MCF 10A (cell line): ENCODE data around the gene DNAH17. TPM values are rescaled to one million over a fixed set of nuclear protein-coding genes. Genes with fewer than 3 reads are reported as not detected.

Experiments used
- BruUV-seq: library from RNA; stranded (reverse); fragments of 400-500 nt; replicated peaks from 2 replicates; lab custom pipeline; 2021; lab: Mats Ljungman, UMichigan
- CTCF ChIA-PET: fragments of 300-600 bp; sonication (Branson Sonifier 250); formaldehyde crosslinking; extraction: SDS; loops from one replicate; lab custom pipeline; 2021; ENCODE audit warnings: antibody characterized with exemption, inconsistent platforms; lab: Yijun Ruan, JAX
- POLR2A ChIA-PET: fragments of 300-600, 350-650 bp; sonication (Branson Sonifier 250); formaldehyde crosslinking; extraction: SDS; loops from one replicate; lab custom pipeline; 2020; ENCODE audit warnings: antibody characterized with exemption, inconsistent platforms; lab: Yijun Ruan, JAX
- DNase-seq: peaks from one replicate; pipeline ENCODE4 v3.0.0-alpha.2; 2018; ENCODE audit not compliant: unreplicated experiment
- H3K27ac Mint-ChIP-seq: one replicate; pipeline ENCODE4 v1.8.0; 2022; ENCODE audit warnings: mild to moderate bottlenecking, low read depth, mixed read lengths; ENCODE audit not compliant: unreplicated experiment
- H3K27me3 Mint-ChIP-seq: one replicate; pipeline ENCODE4 v1.8.0; 2022; ENCODE audit warnings: mixed read lengths; ENCODE audit not compliant: insufficient read depth, unreplicated experiment
- H3K36me3 Mint-ChIP-seq: one replicate; pipeline ENCODE4 v1.8.0; 2022; ENCODE audit warnings: mild to moderate bottlenecking, moderate library complexity, mixed read lengths; ENCODE audit not compliant: insufficient read depth, unreplicated experiment
- H3K4me1 Mint-ChIP-seq: one replicate; pipeline ENCODE4 v1.8.0; 2022; ENCODE audit warnings: mixed read lengths; ENCODE audit not compliant: insufficient read depth, unreplicated experiment
- H3K4me3 Mint-ChIP-seq: one replicate; pipeline ENCODE4 v1.8.0; 2022; ENCODE audit warnings: mild to moderate bottlenecking, moderate library complexity, mixed read lengths; ENCODE audit not compliant: unreplicated experiment
- H3K9me3 Mint-ChIP-seq: one replicate; pipeline ENCODE4 v1.8.0; 2022; ENCODE audit warnings: mixed read lengths; ENCODE audit not compliant: unreplicated experiment
- CTCF ChIP-seq: fragments of 200-600 bp; IDR thresholded peaks from one replicate; pipeline ENCODE4 v1.8.0; 2022; ENCODE audit warnings: antibody characterized with exemption, mild to moderate bottlenecking; ENCODE audit not compliant: unreplicated experiment
- intact Hi-C: fragments of 100-400 bp; cut with micrococcal nuclease; formaldehyde crosslinking; loops from 2 replicates; pipeline ENCODE4 v1.14.1; 2022
- total RNA-seq: library from RNA; stranded (reverse); gene quantifications from 2 replicates; pipeline ENCODE4 v1.2.3, GENCODE V29; 2022

Gene DNAH17
- total RNA-seq, 1 experiment from 2014 or later, result not detected

GRCh38 chr17:78522031-78522809 is 55.0 kb downstream of the DNAH17 start:
- ChIA-PET POLR2A (no interaction called here), CTCF (no interaction called here)
- TF ChIP-seq CTCF, result no peak
- intact Hi-C loops, result no loop called here
- H3K27me3 Mint-ChIP-seq, result no peaks in the 10 kb centered on the region
- H3K4me1 Mint-ChIP-seq, result no peaks in the 10 kb centered on the region
- no peak overlapping the region for H3K4me3 Mint-ChIP-seq
- BruUV-seq, result no TSS peak
- no peak overlapping the region for H3K27ac Mint-ChIP-seq
- DNase-seq, result no peak
- H3K9me3 Mint-ChIP-seq, result no peaks in the 10 kb centered on the region
- H3K36me3 Mint-ChIP-seq, result no peaks in the 10 kb centered on the region

DNA sequence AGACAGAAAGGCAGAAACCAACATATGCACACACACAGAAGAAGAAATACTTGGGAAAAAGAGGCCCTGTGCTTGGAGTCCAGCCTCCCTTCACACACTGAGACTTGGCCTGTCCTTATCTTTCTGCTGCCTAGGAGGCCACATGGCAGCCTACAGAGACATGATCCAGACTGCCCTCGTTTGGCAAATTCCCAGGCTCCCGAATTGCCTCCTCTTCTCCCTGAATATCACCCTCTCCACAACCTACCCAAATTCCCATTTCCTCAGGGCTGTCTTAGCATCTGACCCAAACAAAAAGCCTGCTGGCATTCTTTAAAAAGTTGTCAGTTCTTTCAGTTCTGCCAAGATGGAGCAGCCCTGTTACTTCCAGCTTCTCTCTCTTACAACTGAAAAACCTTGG is 59.8 kb downstream of the DNAH17 start:
- H3K9me3 Mint-ChIP-seq, result no peaks in the 10 kb centered on the region
- H3K27me3 Mint-ChIP-seq, result no peaks in the 10 kb centered on the region
- no peaks in the 10 kb centered on the region for H3K4me1 Mint-ChIP-seq
- no peak overlapping the region for H3K4me3 Mint-ChIP-seq
- no peak overlapping the region for H3K27ac Mint-ChIP-seq
- POLR2A ChIA-PET, result interaction anchor here (0.8 kb wide), 1 partner anchor 54 kb away, joined by 3 read pairs; no protein-coding TSS in a partner anchor
- no TSS peak for BruUV-seq
- DNase-seq, result no peak
- H3K36me3 Mint-ChIP-seq, result no peaks in the 10 kb centered on the region
- no peak for TF ChIP-seq CTCF
- CTCF ChIA-PET, result interaction anchor here (0.6 kb wide), 1 partner anchor 192 kb away, joined by 4 read pairs; no protein-coding TSS in a partner anchor
- intact Hi-C loops, result no loop called here

DNA sequence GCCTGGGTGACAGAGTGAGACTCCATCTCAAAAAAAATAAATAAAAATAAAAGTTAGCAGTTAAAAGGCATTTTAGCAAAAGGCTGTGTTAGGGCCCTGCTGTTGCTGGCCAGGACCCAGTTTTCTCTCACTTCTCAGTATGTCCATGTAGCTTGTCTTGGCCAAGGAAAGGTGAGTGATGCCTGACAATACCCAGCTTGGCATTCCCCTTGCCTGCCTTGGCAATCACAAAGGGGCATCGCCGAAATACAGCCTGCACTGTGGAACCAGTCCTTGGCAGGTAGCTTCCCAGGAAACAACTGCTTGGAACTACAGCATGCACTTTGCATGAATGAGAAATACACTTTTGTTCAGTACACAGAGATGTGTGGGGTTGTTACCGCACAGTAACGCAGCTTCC is 61.7 kb downstream of the DNAH17 start:
- no peaks in the 10 kb centered on the region for H3K4me1 Mint-ChIP-seq
- BruUV-seq, result no TSS peak
- intact Hi-C loops, result no loop called here
- H3K36me3 Mint-ChIP-seq, result no peaks in the 10 kb centered on the region
- no peaks in the 10 kb centered on the region for H3K27me3 Mint-ChIP-seq
- H3K4me3 Mint-ChIP-seq, result no peak overlapping the region
- CTCF ChIA-PET, result interaction anchor here (0.5 kb wide), 1 partner anchor 460 kb away, joined by 4 read pairs; no protein-coding TSS in a partner anchor
- no peak for DNase-seq
- H3K9me3 Mint-ChIP-seq, result no peaks in the 10 kb centered on the region
- POLR2A ChIA-PET, result no interaction called here
- H3K27ac Mint-ChIP-seq, result no peak overlapping the region
- TF ChIP-seq CTCF, result no peak

DNA sequence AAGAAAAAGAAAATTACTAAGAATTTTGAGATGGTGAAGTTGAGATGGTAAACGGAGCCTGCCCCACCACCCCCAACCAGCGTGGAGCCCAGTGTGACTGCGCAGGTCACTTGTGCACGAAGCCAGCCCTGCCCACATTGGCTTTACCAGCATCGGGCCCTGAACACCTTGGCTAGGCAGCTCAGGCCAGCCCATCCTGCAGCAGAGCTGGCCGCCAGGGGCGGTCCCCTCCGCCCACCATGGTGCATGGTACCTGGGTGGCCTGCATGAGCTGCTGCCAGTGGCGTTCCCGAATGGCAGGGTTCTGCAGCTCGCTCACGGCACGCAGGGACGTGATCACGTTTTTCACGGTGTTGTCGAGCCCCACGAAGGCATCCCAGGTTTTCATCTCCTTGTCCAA is 62.7 kb downstream of the DNAH17 start:
- TF ChIP-seq CTCF, result no peak
- BruUV-seq, result no TSS peak
- ChIA-PET CTCF (no interaction called here), POLR2A (no interaction called here)
- Mint-ChIP-seq H3K27me3 (no peaks in the 10 kb centered on the region), H3K36me3 (no peaks in the 10 kb centered on the region), H3K4me3 (no peak overlapping the region), H3K9me3 (no peaks in the 10 kb centered on the region), H3K4me1 (no peaks in the 10 kb centered on the region), H3K27ac (no peak overlapping the region)
- no peak for DNase-seq
- intact Hi-C loops, result no loop called here
